Stimulated activated CD4-positive, alpha-beta T cell treated with anti-CD3 and anti-CD28 coated beads, Interleukin-2, amount 100 ng/mL, for 48 hours (primary cell): ENCODE data around the gene OR2A25.

Source experiments
- DNase-seq, 2 donors: peaks; one replicate each; pipeline ENCODE4 v3.0.0-alpha.2; 2020

The OR2A25 gene

GRCh38 chr7:144085978-144086377, 16.4 kb downstream of the OR2A25 start, which contains the start of gene OR2A12:
OR2A12 (plus strand) TSS chr7:144086278; CDS start chr7:144095108, 8,830 bp downstream.
- DNase-seq = no peak

- DNase-seq = no peak
These were observed 17.1 kb downstream of the OR2A25 start for GRCh38 chr7:144086730-144087129.

GRCh38 chr7:144087230-144087629, 17.6 kb downstream of the OR2A25 start:
- DNase-seq = no peak

GRCh38 chr7:144090667-144091066, 21.1 kb downstream of the OR2A25 start:
- no peak for DNase-seq

GRCh38 chr7:144098776-144099175, 29.2 kb downstream of the OR2A25 start:
- DNase-seq = no peak

- no peak for DNase-seq
These were observed 31.0 kb downstream of the OR2A25 start for GRCh38 chr7:144100607-144101006.

GRCh38 chr7:144102041-144102440, 32.4 kb downstream of the OR2A25 start:
- no peak for DNase-seq

- no peak for DNase-seq
These were observed 35.6 kb downstream of the OR2A25 start for GRCh38 chr7:144105211-144105610.

- DNase-seq = no peak
These were observed 39.7 kb downstream of the OR2A25 start, which contains the start of gene OR2A2 for GRCh38 chr7:144109283-144109682. OR2A2 (plus strand) TSS chr7:144109583; CDS start chr7:144109583, 0 bp downstream.

- no peak for DNase-seq
These were observed 40.7 kb downstream of the OR2A25 start for GRCh38 chr7:144110272-144110671.

GRCh38 chr7:144113651-144114050, 44.0 kb downstream of the OR2A25 start:
- no peak for DNase-seq

GRCh38 chr7:144118341-144118740, 48.7 kb downstream of the OR2A25 start:
- DNase-seq = no peak

- DNase-seq = no peak
These were observed 53.3 kb downstream of the OR2A25 start, which contains the start of gene OR2A14 for GRCh38 chr7:144122876-144123275. OR2A14 (plus strand) TSS chr7:144123176; CDS start chr7:144129113, 5,937 bp downstream.
